Left lung (tissue), 10 donors: Measurements from ENCODE around the gene FAM76B. TPM values are rescaled to one million over a fixed set of nuclear protein-coding genes. Genes with fewer than 3 reads are reported as not detected.

ENCODE experiments used
- ATAC-seq: fragments of 200-7000 bp; cut with Tn5 transposase; one replicate; pipeline ENCODE4 v1.9.1; 2020; ENCODE audit warnings: moderate library complexity
- DNase-seq, 4 donors: peaks; one replicate each; pipeline ENCODE4 v3.0.0-alpha.2; 2013 to 2020
- H3K27ac ChIP-seq, 2 donors: fragments of 200-600 bp; sonication (generic) in 1 of 2; one replicate each; pipeline versions ENCODE4 v1.5.0 to v1.8.0; 2020 to 2021
- H3K27me3 ChIP-seq, 2 donors: fragments of 200-600 bp; sonication (generic) in 1 of 2; one replicate each; pipeline versions ENCODE4 v1.5.0 to v1.8.0; 2020 to 2021
- H3K36me3 ChIP-seq, 2 donors: fragments of 200-600 bp; sonication (generic) in 1 of 2; one replicate each; pipeline versions ENCODE4 v1.5.0 to v1.8.0; 2020 to 2021
- H3K4me1 ChIP-seq, 2 donors: fragments of 200-600 bp; one replicate each; pipeline ENCODE4 v1.8.0; 2021
- H3K4me3 ChIP-seq, 2 donors: fragments of 200-600 bp; sonication (generic) in 1 of 2; one replicate each; pipeline versions ENCODE4 v1.5.0 to v1.8.0; 2020 to 2021; ENCODE audit warnings: mild to moderate bottlenecking in 1 of 2
- H3K9me3 ChIP-seq, 2 donors: fragments of 200-600 bp; sonication (generic) in 1 of 2; one replicate each; pipeline versions ENCODE4 v1.5.0 to v1.8.0; 2020 to 2021
- CTCF ChIP-seq, 2 donors: fragments of 200-600 bp; sonication (generic) in 1 of 2; IDR thresholded peaks; one replicate each; pipeline versions ENCODE4 v1.5.0 to v1.8.0; 2021; ENCODE audit warnings: antibody characterized with exemption in 2 of 2
- intact Hi-C, 2 donors: fragments of 100-400 bp; cut with DNase I; formaldehyde crosslinking; loops; one replicate each; pipeline versions ENCODE4 v1.11.2 to v1.14.2; 2022
- polyA plus RNA-seq, 6 donors: library from polyadenylated mRNA; unstranded; fragments of 120-200 nt; gene quantifications; one replicate each; pipeline ENCODE4 v1.2.1, GENCODE V29; 2013; ENCODE audit not compliant: insufficient read length in 6 of 6
- total RNA-seq, 2 donors: library from RNA; stranded (reverse); fragmentation: NEBNext Ultra II Directional; extraction: Animal tissue kit (Norgen Biotek cat#: 25700); gene quantifications; one replicate each; pipeline ENCODE4 v1.2.1, GENCODE V29; 2021
- donor health status: DM: no; HTN: yes; CAD: no.
- donor health status: DM: no; HTN: no; CAD: no.

Gene FAM76B
- total and polyA plus RNA-seq, 8 donors: 13.6 to 70.6 (median 60.8) TPM

GRCh38 chr11:95736355-95736754, 53.2 kb downstream of the FAM76B start:
- Histone ChIP-seq H3K36me3 (no peaks in the 10 kb centered on the region), H3K4me3 (no peak overlapping the region), H3K4me1 (no peaks in the 10 kb centered on the region), H3K9me3 (no peaks in the 10 kb centered on the region), H3K27ac (no peak overlapping the region), H3K27me3 (no peaks in the 10 kb centered on the region)
- intact Hi-C loops: no loop called here
- DNase-seq: no peak
- no peak for TF ChIP-seq CTCF (IDR thresholded peaks at IDR 0.05)
- no peak for ATAC-seq

GRCh38 chr11:95734009-95734572, 55.5 kb downstream of the FAM76B start:
- Histone ChIP-seq H3K4me3 (no peak overlapping the region), H3K27ac (no peak overlapping the region), H3K36me3 (no peaks in the 10 kb centered on the region), H3K27me3 (no peaks in the 10 kb centered on the region), H3K9me3 (no peaks in the 10 kb centered on the region), H3K4me1 (no peaks in the 10 kb centered on the region)
- intact Hi-C loops: no loop called here
- ATAC-seq (no peak), DNase-seq (peak in 1 of 4 donors; percentile 10)
- TF ChIP-seq CTCF (IDR thresholded peaks at IDR 0.05): no peak

- no peak for ATAC-seq
- no peak for TF ChIP-seq CTCF (IDR thresholded peaks at IDR 0.05)
- Histone ChIP-seq H3K27ac (no peak overlapping the region), H3K27me3 (no peaks in the 10 kb centered on the region), H3K4me3 (no peak overlapping the region), H3K4me1 (no peaks in the 10 kb centered on the region), H3K36me3 (no peaks in the 10 kb centered on the region), H3K9me3 (no peaks in the 10 kb centered on the region)
- no peak for DNase-seq
- intact Hi-C loops: no loop called here
These were observed 56.5 kb downstream of the FAM76B start for GRCh38 chr11:95732930-95733602.

GRCh38 chr11:95729462-95729861, 60.1 kb downstream of the FAM76B start:
- no peaks in the 10 kb centered on the region for H3K27me3 ChIP-seq
- DNase-seq (no peak), ATAC-seq (no peak)
- no peak for TF ChIP-seq CTCF (IDR thresholded peaks at IDR 0.05)
- H3K36me3 ChIP-seq: no peaks in the 10 kb centered on the region
- H3K4me1 ChIP-seq: no peaks in the 10 kb centered on the region
- no peak overlapping the region for H3K27ac ChIP-seq
- H3K4me3 ChIP-seq: no peak overlapping the region
- H3K9me3 ChIP-seq: no peaks in the 10 kb centered on the region
- intact Hi-C loops: no loop called here

- no peak overlapping the region for H3K27ac ChIP-seq
- intact Hi-C loops: no loop called here
- H3K9me3 ChIP-seq: no peaks in the 10 kb centered on the region
- no peaks in the 10 kb centered on the region for H3K36me3 ChIP-seq
- ATAC-seq (no peak), DNase-seq (no peak)
- no peaks in the 10 kb centered on the region for H3K27me3 ChIP-seq
- no peak for TF ChIP-seq CTCF (IDR thresholded peaks at IDR 0.05)
- H3K4me3 ChIP-seq: no peak overlapping the region
- H3K4me1 ChIP-seq: no peaks in the 10 kb centered on the region
These were observed 60.8 kb downstream of the FAM76B start for GRCh38 chr11:95728790-95729189.
